ENCODE measurements around the gene CCR1.
"Not testable (repeated sequence)": the region's sequence is repeated elsewhere in the genome, so short reads cannot be mapped to it uniquely, and the experiment has no call there.

The CCR1 gene

DNA sequence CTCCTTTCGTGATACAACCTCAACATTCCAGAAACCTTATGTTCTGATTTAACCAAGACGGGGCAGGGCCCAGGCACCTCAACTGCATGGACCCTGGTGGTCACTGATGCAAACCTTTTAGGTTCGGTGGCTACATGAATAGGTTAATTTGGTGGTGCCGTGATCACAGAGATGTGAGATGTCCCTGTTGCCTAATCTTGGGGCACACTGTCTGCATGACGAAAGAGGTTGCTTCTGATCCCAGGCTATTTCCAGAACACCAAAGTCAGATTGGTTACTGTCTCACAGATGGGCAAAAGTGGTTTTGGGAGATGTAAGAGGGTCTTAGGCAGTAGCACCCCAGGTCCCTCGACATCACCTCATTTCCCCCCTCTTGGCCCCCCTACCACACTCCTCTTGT, 4.0 kb upstream of the CCR1 start:
- no peak for DNase-seq (ENCODE audit: low read depth in 2 of 2)

- no peak for DNase-seq (ENCODE audit: low read depth in 2 of 2)
These were observed 1.8 kb upstream of the CCR1 start for GRCh38 chr3:46209746-46210470.

DNA sequence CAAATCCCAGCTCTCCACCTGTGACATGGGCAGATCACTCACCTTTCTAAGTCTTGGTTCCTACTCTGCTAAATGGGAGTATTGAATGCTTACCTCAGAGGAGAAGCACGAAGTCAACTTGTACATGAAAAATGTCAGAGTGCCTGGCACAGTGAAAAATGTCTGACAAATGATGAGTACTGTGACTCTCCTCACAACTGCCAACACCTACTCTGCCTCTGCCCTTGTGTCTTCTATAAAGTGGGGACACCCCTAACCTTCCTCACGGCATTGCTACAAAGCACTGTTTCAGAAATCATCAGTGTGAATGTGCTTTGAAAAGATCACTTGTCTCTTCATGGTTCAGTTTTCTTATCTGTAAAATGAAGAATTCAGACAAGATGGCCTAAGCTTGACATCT, 940 bp upstream of the CCR1 start:
- no peak for DNase-seq (ENCODE audit: low read depth in 2 of 2)

DNA sequence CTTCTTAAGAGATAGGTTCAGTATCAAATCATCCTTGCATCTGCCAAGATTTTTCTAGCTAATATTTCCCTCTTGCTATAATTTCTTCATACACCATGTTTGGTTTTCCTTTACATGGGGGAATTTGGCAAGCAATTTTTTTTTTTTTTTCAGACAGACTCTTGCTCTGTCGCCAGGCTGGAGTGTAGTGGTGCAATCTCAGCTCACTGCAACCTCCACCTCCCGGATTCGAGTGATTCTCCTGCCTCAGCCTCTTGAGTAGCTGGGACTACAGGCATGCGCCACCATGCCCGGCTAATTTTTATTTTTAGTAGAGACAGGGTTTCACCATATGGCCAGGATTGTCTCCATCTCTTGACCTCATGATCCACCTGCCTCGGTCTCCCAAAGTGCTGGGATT, 599 bp downstream of the CCR1 start:
- DNase-seq (ENCODE audit: low read depth in 2 of 2), result not testable (repeated sequence)

DNA sequence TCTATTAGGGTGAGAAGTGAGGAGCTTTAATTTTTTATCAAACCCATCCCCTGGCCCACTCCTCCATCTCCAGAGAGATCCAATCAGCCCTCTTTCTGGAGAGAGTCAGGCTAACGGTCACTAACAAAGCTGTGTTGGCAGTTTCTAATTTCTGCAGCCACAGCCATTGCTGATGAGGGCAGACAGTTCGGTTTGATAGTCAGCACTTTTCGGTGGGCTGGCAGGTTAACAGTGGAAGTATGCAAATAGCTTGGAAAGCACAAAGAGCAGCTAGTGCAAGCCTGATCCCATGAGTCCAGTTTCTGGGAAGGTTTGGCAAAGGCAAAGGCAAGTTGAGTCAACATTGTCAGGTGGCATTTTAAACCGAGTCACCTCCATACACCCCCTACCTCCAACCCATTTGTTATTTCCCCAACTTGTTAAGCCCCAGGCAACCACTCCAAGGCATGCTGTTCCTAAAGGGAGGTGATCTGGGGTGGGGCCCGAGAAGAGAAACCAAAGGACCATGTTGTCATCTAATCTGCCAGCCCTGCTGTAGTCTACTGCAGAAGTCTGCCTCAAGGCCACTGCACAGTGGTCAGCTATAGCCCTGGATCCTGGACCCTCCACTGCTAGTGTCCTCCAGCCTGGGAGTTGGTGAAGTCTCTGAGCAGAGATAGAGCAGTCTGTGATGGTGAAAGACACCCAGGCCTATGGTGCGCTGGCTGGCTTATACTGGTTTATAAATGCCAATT, 1.7 kb downstream of the CCR1 start:
- DNase-seq (ENCODE audit: low read depth in 2 of 2), result no peak

DNA sequence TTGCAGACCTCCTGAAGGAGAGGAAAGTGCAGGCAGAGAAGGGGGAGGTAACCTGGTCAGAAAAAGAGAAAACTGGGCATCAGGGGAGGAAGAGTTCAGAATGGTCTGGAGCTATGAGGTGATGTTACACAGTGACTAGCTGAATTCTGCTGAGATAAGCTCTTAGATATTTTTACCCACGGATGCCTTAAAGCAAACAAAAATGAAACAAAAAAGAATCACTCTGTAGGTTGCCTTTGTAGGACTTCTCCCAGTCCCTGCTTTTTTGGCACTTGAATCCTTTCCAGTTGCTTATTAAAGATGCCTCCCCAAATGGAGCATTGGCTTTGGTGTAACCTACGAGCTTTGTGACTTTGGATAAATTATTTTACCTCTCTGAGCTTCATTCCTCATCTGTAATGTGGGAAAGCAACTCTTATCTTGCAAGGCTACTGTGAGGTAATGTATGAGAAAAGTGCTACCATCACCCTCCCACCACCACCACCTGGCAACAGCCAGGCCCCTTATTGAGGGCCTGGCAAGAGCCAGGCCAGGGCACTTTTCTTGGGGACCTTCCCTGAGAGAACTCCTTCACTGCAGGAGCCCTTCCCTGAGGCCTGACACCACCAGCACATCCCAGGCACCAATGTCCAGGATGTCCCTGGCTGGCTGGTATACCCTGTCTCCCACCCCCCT, 2.7 kb downstream of the CCR1 start:
- DNase-seq (ENCODE audit: low read depth in 2 of 2), result no peak

- DNase-seq (ENCODE audit: low read depth in 2 of 2), result no peak
These were observed 4.4 kb downstream of the CCR1 start for GRCh38 chr3:46203681-46204080.

DNA sequence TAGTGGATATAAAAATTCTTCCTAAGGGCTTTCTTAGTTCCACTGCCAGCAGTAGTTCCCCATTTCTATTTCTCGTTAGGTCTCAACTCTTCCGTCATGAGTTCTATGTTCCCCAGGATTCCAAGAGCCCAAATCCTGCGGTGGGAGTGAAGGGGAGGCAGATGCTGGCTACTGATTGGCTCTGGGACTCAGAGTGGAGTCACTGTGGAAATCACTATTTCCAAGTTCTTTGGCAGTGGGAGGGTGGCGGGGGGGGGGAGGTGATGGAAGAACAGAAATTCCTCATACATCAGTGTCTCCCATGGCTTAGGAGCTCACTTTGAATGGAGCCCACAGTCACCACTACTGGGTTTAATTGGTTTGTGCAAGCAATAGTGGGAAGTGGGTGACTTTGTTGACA, 5.6 kb downstream of the CCR1 start:
- DNase-seq (ENCODE audit: low read depth in 2 of 2), result no peak

DNA sequence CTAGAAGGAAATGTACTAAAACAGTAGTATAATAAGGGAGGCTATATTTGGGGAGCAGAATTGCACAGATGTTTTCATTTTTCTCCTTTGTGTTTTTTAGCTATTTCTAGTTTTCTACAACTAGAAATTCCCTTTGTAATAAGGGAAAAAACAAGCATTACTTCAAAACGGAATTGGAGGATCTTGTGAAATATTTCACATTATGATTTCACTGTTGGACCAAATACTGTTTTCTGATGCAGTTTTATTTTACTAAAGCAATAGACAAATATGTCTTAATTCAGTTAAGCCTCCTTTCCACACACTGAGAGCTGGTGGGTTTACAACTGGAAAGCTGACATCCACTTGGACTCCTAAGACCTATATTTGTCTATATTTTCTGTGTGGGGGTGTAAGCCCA, 7.3 kb downstream of the CCR1 start:
- no peak for DNase-seq (ENCODE audit: low read depth in 2 of 2)

DNA sequence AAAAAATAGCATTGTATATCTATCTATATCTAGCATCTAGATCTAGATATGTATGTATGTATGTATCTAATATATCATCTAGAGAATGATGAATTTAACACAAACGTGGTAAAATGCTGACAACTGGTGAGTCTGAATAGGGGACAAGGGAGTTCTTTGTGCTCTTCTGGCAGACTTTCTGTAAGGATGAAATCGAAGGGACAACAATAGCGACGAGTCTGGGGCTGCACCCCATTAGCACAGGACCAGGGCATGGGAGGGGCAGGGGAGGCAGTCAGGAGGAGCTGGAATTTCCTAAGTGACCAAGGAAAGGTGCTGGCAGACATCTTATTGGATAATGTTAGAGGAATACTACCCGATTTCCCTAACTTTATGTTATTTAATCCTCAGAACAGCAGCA, 7.9 kb downstream of the CCR1 start:
- no peak for DNase-seq (ENCODE audit: low read depth in 2 of 2)

DNA sequence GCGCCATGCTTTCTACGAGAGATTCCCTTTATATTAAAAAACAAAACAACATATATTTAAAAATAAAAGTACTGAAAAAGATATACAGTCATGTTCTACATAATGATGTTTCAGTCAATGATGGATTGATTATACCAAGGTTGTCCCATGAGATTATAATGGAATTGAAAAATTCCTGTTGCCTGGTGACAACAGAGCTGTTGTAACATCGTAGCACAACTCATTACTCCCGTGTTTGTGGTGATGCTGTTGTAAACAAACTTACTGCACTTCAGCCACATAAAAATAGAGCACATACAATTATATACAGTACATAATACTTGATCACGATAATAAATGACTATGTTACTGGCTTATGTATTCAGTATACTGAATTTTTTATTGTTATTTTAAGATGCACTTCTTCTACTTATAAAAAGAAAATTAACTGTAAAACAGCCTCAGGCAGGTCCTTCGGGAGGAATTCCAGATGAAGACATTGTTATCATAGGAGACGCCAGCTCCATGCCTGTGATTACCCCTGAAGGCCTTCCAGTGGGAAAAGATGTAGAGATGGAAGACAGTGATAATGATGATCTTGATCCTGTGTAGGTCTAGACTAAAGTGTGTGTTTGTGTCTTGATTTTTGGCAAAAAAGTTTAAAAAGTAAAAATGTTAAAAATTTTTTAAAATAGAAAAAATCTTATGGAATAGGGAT, 11.7 kb downstream of the CCR1 start:
- no peak for DNase-seq (ENCODE audit: low read depth in 2 of 2)

GRCh38 chr3:46194868-46195553, 13.1 kb downstream of the CCR1 start:
- DNase-seq (ENCODE audit: low read depth in 2 of 2), result no peak

DNA sequence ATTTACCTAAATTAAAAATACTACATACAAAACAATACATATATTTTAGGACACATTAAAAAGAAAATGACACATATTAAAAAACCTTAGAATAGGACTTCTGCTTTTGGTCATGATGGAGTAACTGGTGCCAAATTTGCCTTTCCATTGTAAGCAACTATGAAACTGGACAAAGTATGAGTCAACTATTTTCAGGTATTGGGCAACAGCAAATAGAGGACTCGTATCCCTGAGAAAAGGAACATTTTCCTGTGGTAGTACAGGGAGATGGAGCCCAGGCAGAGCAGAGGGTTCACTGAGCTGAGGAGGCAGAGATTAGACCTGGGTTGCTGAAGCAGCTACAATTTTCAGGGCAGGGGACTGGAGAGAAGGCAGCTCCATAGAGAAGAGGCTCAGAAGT, 14.7 kb downstream of the CCR1 start:
- no peak for DNase-seq (ENCODE audit: low read depth in 2 of 2)

DNA sequence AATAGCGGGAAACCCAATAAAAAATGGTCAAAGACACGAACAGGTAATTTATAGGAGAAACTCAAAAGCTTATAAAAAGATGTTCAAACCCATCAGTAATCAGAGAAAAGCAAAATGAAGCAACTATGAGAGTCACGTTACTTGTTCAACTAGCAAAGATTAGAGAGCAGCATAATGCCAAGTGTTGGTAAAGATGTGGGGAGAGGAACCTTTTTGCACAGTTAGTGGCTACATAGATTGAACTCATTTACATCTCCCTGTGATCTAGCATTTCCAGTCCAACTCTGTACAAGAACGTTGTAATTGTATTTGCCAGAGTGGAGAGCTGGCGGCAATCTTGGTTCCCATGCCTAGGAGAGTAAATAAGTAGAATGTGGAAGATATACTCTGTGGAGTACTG, 15.2 kb downstream of the CCR1 start:
- DNase-seq (ENCODE audit: low read depth in 2 of 2), result no peak

DNA sequence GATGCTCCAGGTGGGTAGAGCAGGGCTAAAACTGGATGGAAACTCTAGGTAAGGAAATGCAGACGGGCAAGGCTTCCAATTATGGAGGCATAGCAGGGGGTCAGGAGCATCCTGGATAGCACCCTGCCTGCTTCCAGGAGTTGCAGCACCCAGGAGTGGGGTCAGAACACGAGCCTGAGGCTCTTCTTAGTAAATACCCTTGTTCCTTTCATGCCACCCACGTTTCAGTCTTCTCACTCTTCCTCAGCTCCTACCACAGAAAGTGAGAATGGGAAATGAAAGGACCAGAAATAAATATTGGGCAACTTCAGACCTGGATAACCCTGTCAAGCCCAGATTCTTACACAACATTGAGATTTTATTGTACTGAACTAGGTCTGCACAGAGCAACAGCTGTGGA, 16.4 kb downstream of the CCR1 start:
- no peak for DNase-seq (ENCODE audit: low read depth in 2 of 2)

DNA sequence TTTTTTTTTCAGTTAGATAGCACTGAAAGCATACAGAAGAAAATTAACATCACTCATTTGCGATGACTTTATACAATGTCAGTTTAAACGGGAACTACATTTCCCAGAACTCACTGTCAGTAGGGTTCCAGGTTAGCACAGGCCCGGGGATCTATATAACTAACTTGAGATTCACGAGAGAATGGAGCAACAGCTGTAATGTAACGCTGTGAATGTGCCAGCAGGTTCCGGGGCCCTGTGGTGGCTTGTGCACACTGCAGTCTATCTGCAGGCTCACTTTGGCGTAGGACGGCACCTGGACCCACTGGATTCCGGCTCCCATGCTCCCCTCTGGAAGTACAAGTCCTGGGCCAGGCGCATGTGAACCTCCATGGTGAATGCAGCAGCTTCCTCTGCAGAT, 19.4 kb downstream of the CCR1 start:
- DNase-seq (ENCODE audit: low read depth in 2 of 2), result no peak

DNA sequence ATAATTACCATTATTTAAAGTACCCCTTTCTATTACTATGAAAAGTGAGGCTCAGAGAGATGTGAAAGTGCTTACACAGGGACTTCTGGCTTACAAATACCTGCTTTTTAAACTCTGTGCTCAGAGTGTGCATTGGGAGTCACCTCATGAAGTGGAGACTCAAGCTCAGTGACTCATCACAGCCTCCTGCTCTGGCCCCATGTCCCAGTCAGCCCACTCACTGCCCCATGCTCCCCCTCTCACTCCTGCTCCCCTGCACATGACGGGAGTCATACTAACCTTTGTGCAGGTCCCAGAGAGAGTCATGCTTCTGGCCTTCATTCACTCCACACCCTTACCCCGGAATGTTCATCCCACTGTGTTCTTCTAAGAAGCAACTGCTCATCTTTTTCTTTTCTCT, 20.2 kb downstream of the CCR1 start:
- DNase-seq (ENCODE audit: low read depth in 2 of 2), result no peak

- DNase-seq (ENCODE audit: low read depth in 2 of 2), result no peak
These were observed 20.8 kb downstream of the CCR1 start for GRCh38 chr3:46187341-46187700.

GRCh38 chr3:46186471-46187340, 21.4 kb downstream of the CCR1 start:
- no peak for DNase-seq (ENCODE audit: low read depth in 2 of 2)

- no peak for DNase-seq (ENCODE audit: low read depth in 2 of 2)
These were observed 23.6 kb downstream of the CCR1 start for GRCh38 chr3:46184469-46184868.

GRCh38 chr3:46183330-46183729, 24.8 kb downstream of the CCR1 start:
- no peak for DNase-seq (ENCODE audit: low read depth in 2 of 2)

Measured in stimulated activated CD8-positive, alpha-beta memory T cell treated with anti-CD3 and anti-CD28 coated beads, Interleukin-2, amount 100 ng/mL, for 48 hours (primary cell).